Common myeloid progenitor, CD34-positive (primary cell): ENCODE results near the gene AFDN.

Experiments used
- CTCF ChIA-PET: fragments of 350-600 bp; sonication (Branson Sonifier 250); formaldehyde crosslinking; loops from one replicate; lab custom pipeline; 2021; ENCODE audit warnings: antibody characterized with exemption; lab: Charles Lee
- POLR2A ChIA-PET: fragments of 350-600 bp; sonication (Branson Sonifier 250); formaldehyde crosslinking; loops from one replicate; lab custom pipeline; 2021; ENCODE audit warnings: antibody characterized with exemption; lab: Charles Lee
- DNase-seq, 3 donors: peaks; one replicate each; pipeline versions ENCODE4 v3.0.0 to v3.0.0-alpha.2; 2013
- H3K27ac ChIP-seq, 2 experiments: 1 replicate in 1 of 2; 2 replicates in 1 of 2; pipeline ENCODE4 v1.7.0; 2013; ENCODE audit warnings: inconsistent platforms in 2 of 2, low read length in 2 of 2, mild to moderate bottlenecking in 2 of 2, low read depth in 1 of 2, moderate library complexity in 1 of 2; ENCODE audit not compliant: severe bottlenecking in 2 of 2, insufficient read depth in 1 of 2, poor library complexity in 1 of 2
- H3K27me3 ChIP-seq, 5 experiments: replicated peaks in 2 of 5; 1 replicate in 3 of 5; 2 replicates in 2 of 5; pipeline versions ENCODE4 v1.6.1 to v1.7.0; 2013; ENCODE audit warnings: low read length in 4 of 5, mild to moderate bottlenecking in 2 of 5, moderate library complexity in 2 of 5, inconsistent platforms in 1 of 5; ENCODE audit not compliant: insufficient read depth in 5 of 5, control insufficient read depth in 4 of 5
- H3K36me3 ChIP-seq, 4 experiments: 1 replicate in 2 of 4; 2 replicates in 2 of 4; pipeline versions ENCODE4 v1.6.1 to v1.7.0; 2013; ENCODE audit warnings: low read length in 3 of 4, control low read depth in 1 of 4, mild to moderate bottlenecking in 1 of 4; ENCODE audit not compliant: control insufficient read depth in 4 of 4, insufficient read depth in 4 of 4
- H3K4me1 ChIP-seq, 4 experiments: 1 replicate in 3 of 4; 2 replicates in 1 of 4; pipeline versions ENCODE4 v1.6.1 to v1.7.1; 2013; ENCODE audit warnings: low read length in 3 of 4, mild to moderate bottlenecking in 3 of 4, control low read depth in 1 of 4, inconsistent platforms in 1 of 4, moderate library complexity in 1 of 4; ENCODE audit not compliant: control insufficient read depth in 4 of 4, insufficient read depth in 4 of 4; ENCODE audit errors: control extremely low read depth in 1 of 4
- H3K4me3 ChIP-seq, 7 experiments: 1 replicate in 4 of 7; 2 replicates in 3 of 7; pipeline versions ENCODE4 v1.5.1 to v1.7.0; 2013; ENCODE audit warnings: mild to moderate bottlenecking in 7 of 7, low read length in 6 of 7, moderate library complexity in 6 of 7, inconsistent platforms in 2 of 7, low read depth in 2 of 7, control low read depth in 1 of 7; ENCODE audit not compliant: insufficient read depth in 4 of 7, control insufficient read depth in 1 of 7; ENCODE audit errors: extremely low read depth in 1 of 7
- H3K9me3 ChIP-seq, 5 experiments: 1 replicate in 4 of 5; 2 replicates in 1 of 5; pipeline versions ENCODE4 v1.6.1 to v1.7.1; 2013; ENCODE audit warnings: low read length in 4 of 5, mild to moderate bottlenecking in 2 of 5, inconsistent platforms in 1 of 5, low read depth in 1 of 5, moderate library complexity in 1 of 5; ENCODE audit not compliant: control insufficient read depth in 4 of 5, insufficient read depth in 2 of 5; ENCODE audit errors: control extremely low read depth in 1 of 5
- WGBS: methylation state at CpG from one replicate; pipeline ENCODE4 v1.1.5; 2013; ENCODE audit not compliant: insufficient coverage; 5-methylcytosine and 5-hydroxymethylcytosine counted together

Gene AFDN

DNA sequence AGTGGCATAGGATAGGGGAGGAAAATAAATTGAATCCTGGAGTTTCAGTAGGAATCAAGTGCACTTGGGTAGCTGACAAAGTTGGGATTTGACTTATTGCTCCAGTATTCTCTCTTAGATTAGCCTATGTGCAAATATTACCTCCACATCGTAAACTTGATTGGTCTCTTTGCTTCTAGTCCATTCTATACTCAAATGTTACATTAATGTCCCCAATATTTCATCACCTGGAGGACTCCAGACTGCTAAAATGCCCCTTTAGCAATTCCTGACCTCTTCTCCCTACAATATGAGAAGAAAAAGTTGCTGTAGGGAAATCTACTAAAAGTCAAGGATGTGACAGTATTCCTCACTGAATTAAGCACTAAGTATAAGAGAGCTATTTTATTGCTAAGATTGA, 16.3 kb downstream of the AFDN start:
- Histone ChIP-seq H3K36me3 (no peaks in the 10 kb centered on the region), H3K4me3 (no peak overlapping the region), H3K9me3 (no peaks in the 10 kb centered on the region), H3K4me1 (no peaks in the 10 kb centered on the region), H3K27me3 (peaks cover 4 to 15% (median 4%) of the 10 kb centered on the region in 5 experiments), H3K27ac (no peak overlapping the region)
- POLR2A ChIA-PET = no interaction called here
- CTCF ChIA-PET = interaction anchor here (1.3 to 1.7 kb wide), 4 partner anchors 9 to 17 kb away, joined by 3 to 4 read pairs (median 4); no protein-coding TSS in a partner anchor
- WGBS = 100% methylated on average over 1 of the region's 1 CpG
- no peak for DNase-seq

DNA sequence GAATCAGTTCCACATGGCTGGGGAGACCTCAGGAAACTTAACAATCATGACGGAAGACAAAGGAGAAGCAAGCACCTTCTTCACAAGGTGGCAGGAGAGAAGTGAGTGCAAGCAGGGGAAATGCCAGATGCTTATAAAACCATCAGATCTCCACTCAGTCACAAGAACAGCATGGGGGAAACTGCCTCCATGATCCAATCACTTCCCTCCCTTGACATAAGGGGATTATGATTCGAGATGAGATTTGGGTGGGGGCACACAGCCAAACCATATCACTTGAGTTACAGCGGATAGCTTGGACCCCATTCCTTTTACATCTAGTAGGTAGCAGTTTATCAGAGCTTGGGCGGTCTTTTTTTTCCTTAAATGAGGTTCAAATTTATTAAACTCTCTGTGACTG, 19.1 kb downstream of the AFDN start:
- no peak for DNase-seq
- H3K27ac ChIP-seq = no peak overlapping the region
- 93% methylated on average over 3 of the region's 4 CpGs for WGBS
- CTCF ChIA-PET = no interaction called here
- no peaks in the 10 kb centered on the region for H3K9me3 ChIP-seq
- H3K4me3 ChIP-seq = no peak overlapping the region
- no peaks in the 10 kb centered on the region for H3K4me1 ChIP-seq
- no peaks in the 10 kb centered on the region for H3K36me3 ChIP-seq
- POLR2A ChIA-PET = no interaction called here
- H3K27me3 ChIP-seq = peaks cover 1 to 17% (median 12%) of the 10 kb centered on the region in 5 experiments

DNA sequence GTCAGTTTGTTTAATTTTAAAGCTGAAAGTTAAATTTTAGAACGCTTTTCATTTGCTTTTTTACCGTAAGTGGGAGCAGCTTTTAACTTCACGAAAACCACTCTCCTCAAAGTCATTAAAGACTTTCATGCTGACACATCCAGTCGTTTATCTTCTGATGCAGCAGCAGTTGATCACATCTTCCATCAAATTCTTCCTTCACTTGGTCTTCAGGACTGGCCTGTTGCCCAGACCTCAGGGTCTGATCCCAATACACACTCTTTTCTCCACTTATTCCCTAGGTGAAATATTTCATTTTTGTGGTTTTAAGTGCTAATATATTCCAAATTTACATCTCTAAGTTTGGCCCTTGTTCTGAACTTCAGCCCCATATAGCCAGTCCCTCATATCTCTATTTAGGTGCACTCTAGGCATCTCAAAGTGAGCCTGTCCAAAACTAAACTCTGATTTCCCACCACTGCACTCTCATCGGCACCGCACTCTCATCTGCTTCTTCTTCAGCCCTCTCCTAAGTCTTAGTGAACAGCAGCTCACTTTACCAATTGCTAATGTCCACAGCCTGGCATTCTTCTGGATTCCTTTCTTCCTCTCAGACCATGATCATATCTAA, 20.4 kb downstream of the AFDN start:
- Histone ChIP-seq H3K4me3 (no peak overlapping the region), H3K27me3 (peaks cover 1 to 20% (median 12%) of the 10 kb centered on the region in 5 experiments), H3K9me3 (no peaks in the 10 kb centered on the region), H3K4me1 (no peaks in the 10 kb centered on the region), H3K36me3 (no peaks in the 10 kb centered on the region), H3K27ac (no peak overlapping the region)
- DNase-seq = no peak
- ChIA-PET POLR2A (no interaction called here), CTCF (no interaction called here)
- WGBS = 92% methylated on average over 6 of the region's 6 CpGs

DNA sequence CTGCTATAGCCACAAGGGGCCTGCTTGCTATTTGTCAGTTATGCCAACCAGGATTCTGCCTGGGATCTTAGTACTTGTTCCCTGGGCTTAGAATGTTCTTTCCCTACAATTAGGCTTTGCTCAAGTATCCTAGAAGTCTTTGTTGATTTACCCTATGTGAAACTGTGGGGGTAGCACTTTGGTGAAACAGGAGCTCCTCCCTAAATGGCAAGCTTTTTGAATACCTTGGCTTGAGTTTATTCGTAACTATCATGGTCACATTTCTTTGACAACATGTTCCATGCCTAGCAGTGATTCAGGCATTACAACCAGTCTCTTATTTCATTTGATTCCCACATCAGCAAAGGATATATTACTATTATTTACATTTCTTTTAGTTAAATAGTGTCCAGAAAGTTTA, 21.2 kb downstream of the AFDN start:
- ChIA-PET POLR2A (no interaction called here), CTCF (no interaction called here)
- 100% methylated on average over 1 of the region's 1 CpG for WGBS

DNA sequence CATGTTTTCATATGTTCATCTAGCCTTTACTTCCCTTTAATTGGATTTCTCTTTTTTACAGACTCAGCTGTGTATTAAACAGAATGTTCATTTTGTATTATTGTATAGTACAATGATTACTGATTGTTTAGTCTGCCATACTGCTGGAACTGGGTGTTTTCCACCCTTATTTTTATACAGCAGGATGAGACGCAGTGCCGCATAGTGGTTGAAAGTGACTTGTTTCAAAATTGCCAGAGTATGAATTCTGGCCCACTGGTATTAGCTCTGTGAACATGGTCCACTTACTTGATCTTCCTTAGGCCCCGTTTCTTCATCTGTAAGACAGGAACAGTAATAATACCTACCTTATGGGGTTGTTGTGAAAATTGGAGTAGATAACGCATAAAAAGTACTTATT, 22.1 kb downstream of the AFDN start:
- POLR2A ChIA-PET = no interaction called here
- Histone ChIP-seq H3K4me1 (no peaks in the 10 kb centered on the region), H3K4me3 (no peak overlapping the region), H3K27ac (no peak overlapping the region), H3K27me3 (peaks cover 1 to 17% (median 13%) of the 10 kb centered on the region in 5 experiments), H3K9me3 (peaks cover 0 to 2% (median 0%) of the 10 kb centered on the region in 5 experiments), H3K36me3 (no peaks in the 10 kb centered on the region)
- CTCF ChIA-PET = interaction anchor here (1.4 kb wide), 1 partner anchor 34 kb away, joined by 3 read pairs; no protein-coding TSS in a partner anchor
- WGBS = 100% methylated on average over 1 of the region's 4 CpGs
- no peak for DNase-seq

More for the DNA sequence above, 21.2 kb downstream of the AFDN start:
- Histone ChIP-seq H3K4me3 (no peak overlapping the region), H3K9me3 (peaks cover 0 to 2% (median 0%) of the 10 kb centered on the region in 5 experiments), H3K27ac (no peak overlapping the region), H3K36me3 (no peaks in the 10 kb centered on the region), H3K4me1 (no peaks in the 10 kb centered on the region), H3K27me3 (peaks cover 1 to 17% (median 10%) of the 10 kb centered on the region in 5 experiments)
- no peak for DNase-seq

DNA sequence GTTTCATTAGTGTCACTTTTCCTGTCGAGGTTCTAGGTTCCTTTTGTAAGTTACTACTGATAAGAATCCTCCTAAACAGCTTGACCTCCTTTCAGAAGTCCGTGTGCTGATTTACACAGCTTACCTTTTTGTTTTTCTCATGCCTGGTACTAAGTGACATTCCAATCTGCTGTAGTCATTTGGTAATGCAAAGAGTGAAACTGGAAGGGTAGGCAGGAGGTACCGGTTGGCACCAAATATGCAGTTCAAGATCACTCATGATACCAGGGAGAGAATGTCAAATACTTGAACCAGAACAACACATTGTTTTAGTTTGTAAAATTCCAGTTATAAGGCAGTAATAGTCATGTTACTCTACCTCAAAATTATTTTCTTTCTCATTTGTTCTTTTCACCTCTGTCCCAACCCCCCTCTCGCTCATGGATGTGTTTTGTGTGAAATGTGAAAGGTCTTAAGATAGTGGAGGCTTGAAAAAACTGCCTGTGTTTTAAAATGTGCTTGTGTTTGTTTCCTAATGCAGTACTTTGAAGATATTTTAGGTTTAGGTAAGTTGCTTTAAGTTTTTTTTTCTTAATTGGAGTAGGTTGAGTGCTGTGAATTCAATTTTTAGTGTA, 23.2 kb downstream of the AFDN start:
- H3K4me3 ChIP-seq = no peak overlapping the region
- peaks cover 0 to 2% (median 0%) of the 10 kb centered on the region in 5 experiments for H3K9me3 ChIP-seq
- no peak for DNase-seq
- H3K27me3 ChIP-seq = peaks cover 1 to 15% (median 13%) of the 10 kb centered on the region in 5 experiments
- 77% methylated on average over 2 of the region's 4 CpGs for WGBS
- no peaks in the 10 kb centered on the region for H3K4me1 ChIP-seq
- CTCF ChIA-PET = interaction anchor here (0.7 to 1.4 kb wide), 3 partner anchors 9 to 362 kb away, joined by 3 read pairs; no protein-coding TSS in a partner anchor
- H3K27ac ChIP-seq = no peak overlapping the region
- POLR2A ChIA-PET = no interaction called here
- H3K36me3 ChIP-seq = no peaks in the 10 kb centered on the region

DNA sequence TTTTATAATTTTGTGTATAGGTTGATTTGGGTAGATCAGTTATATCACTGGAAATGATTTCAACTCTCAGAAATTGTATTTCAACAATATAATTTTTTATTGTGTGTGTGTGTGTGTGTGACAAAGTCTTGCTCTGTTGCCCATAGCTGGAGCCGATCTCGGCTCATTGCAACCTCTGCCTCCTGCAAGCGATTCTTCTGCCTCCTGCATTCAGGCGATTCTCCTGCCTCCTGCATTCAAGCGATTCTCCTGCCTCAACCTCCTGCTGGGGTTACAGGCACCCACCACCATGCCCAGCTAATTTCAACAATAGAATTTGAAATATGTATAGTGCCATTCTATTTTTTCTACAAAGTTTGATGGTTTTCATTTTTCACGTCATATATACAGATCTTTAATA, 24.1 kb downstream of the AFDN start:
- Histone ChIP-seq H3K4me1 (no peaks in the 10 kb centered on the region), H3K36me3 (no peaks in the 10 kb centered on the region), H3K27ac (no peak overlapping the region), H3K27me3 (peaks cover 1 to 14% (median 13%) of the 10 kb centered on the region in 5 experiments), H3K4me3 (no peak overlapping the region), H3K9me3 (peaks cover 0 to 2% (median 0%) of the 10 kb centered on the region in 5 experiments)
- DNase-seq = no peak
- ChIA-PET CTCF (interaction anchor here (0.8 kb wide), 1 partner anchor 363 kb away, joined by 3 read pairs; no protein-coding TSS in a partner anchor), POLR2A (no interaction called here)
- 100% methylated on average over 3 of the region's 6 CpGs for WGBS
